Stimulated activated CD8-positive, alpha-beta memory T cell treated with anti-CD3 and anti-CD28 coated beads, Interleukin-4, amount 100 ng/mL, for 1 hour (primary cell): ENCODE data around the gene THEM4.

ENCODE experiments used
- DNase-seq, 2 donors: peaks; one replicate each; pipeline ENCODE4 v3.0.0-alpha.2; 2020; ENCODE audit warnings: low read depth in 2 of 2, low spot score in 1 of 2

THEM4 gene

DNA sequence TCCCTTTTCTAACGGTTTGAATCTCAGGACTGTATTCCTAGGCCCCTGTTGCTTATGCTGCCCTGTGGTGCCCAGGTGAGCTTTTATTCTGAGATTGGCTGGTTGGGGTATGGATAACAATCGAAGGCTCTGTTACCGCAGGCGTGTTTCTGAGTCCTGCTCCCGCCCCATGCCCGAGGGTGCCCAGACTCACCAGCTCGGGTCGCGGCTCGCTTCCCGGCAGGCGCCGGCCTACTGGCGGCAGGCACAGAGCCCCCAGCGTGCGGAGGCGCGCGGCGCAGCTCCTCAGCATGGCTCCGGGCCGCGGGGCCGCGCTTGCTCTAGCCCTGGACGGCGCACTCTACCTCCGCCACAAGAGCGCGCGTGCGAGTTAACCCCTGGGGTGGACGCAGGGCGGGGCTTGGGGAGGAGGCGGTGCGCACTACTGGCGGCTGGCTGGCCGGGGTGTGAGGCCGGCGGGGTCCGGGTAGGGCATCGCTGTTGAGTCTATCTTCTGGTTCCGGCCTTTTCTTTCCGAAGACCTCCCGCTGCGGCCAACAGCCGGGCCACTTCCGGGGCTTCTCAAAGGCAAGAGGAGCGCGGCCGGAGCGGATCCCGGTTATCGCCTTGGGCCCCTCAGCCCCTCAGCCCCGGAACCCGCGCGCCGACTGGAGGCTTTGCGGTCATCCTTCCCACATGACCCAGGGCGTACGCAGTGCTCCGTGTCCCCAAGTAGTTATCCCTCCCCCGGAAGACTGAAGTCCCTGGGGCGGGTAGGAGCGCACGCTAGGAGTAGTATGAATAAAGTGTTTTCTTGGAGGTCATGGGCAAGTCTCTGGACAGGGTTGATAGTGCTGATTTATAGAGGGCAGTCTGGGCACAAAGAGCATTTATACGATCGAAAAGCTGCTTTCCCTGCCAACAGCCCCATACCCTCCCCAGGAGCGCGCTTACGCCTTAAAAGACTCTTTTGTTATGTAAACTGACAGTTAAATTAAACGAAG is at the start of gene THEM4:
TSS of gene THEM4 (minus strand) at position 345 of the 983 bp plus-strand sequence. CDS start at position 292, 53 bp downstream.
- DNase-seq, result peak; percentile 83 to 84

DNA sequence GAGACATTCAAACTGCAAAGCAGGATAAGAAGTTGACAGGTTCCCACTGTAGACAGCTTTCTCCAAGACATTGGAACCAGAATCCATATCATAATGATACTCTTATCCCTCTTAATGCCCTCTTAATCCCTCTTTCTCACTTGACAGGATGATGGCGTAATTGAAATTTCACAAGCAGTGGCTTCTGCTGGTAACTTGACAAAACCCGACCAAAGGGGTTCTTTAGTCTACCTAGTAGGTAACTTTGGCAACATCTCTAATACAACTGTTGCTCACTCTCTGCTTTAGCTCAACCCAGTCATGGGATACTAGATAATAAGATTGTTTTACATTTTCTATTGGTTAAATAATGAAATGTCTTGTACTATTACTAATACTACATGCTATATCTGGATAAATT is 49.6 kb upstream of the THEM4 start:
- no peak for DNase-seq

DNA sequence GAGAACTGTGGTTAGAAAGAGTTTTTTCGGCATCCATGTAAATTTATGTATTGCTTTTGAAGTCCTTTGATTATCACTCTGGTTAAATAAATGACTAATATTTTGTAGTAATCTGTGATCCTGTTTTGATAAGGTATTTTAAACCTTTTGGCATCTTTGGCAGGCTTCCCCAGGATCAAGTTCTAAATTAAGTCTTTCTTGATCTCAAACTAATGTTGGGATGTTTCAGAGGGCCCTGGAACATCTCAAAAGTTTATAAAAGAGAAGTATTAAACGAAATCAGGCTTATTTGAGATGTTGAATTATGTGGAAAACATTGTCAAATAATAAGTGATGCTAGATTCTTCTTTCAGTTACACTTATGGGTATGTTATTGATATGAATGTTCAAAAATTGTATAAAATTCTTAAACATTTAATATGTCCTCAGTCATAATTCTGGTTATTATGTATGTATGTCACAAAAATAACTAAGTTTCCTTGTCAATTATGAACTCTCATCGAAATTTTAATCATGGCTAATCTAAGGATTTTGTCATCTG is 47.7 kb upstream of the THEM4 start:
- no peak for DNase-seq

DNA sequence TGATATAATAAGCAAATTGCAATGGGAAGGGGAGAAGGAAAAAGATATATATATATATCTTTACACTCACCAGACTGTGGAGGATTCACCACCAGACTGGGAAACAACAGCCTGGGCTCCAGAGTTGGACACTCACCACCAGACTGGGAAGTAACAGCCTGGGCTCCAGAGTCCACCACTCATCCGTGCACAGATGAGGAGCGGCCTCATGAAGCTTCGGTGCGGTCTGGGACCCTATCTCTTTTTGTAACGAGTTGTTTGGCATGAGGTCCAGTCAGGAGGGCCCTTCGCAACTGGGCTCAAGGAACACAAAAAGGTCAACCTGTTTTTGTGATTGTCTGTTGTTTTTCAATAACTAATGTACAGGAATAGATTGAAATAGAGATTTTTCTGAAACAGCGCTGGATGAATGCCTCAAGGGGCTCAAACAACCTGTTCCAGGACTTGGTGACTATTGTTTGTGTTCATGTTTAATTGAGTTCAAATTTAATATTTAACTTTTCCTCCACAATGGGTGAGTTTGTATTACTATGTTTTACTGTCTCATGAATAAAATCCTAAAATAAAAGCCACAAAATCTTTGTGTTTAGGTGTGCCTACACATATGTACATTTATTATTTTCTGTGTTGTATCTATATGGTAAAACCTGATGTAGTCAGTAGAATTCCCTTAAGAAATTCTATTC is 44.2 kb upstream of the THEM4 start:
- no peak for DNase-seq

DNA sequence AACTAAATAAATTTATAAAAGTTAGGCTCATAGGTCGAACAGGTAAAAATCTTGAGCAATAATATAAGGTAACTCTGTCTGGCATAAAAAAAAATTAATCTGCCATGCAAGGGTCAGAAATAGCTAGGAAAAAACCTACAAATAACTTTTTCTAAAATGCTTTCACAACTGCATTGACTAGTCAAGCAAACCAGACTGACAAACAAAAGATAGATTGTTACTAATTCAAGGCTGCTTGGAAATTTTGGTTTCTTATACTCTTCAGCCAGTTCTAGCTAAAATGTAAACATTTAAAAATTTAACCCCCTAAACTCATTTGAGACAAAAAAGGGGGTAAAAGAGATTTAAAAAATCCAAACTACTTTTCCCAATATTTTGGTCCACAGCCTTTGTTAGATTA is 43.5 kb upstream of the THEM4 start:
- DNase-seq, result no peak

DNA sequence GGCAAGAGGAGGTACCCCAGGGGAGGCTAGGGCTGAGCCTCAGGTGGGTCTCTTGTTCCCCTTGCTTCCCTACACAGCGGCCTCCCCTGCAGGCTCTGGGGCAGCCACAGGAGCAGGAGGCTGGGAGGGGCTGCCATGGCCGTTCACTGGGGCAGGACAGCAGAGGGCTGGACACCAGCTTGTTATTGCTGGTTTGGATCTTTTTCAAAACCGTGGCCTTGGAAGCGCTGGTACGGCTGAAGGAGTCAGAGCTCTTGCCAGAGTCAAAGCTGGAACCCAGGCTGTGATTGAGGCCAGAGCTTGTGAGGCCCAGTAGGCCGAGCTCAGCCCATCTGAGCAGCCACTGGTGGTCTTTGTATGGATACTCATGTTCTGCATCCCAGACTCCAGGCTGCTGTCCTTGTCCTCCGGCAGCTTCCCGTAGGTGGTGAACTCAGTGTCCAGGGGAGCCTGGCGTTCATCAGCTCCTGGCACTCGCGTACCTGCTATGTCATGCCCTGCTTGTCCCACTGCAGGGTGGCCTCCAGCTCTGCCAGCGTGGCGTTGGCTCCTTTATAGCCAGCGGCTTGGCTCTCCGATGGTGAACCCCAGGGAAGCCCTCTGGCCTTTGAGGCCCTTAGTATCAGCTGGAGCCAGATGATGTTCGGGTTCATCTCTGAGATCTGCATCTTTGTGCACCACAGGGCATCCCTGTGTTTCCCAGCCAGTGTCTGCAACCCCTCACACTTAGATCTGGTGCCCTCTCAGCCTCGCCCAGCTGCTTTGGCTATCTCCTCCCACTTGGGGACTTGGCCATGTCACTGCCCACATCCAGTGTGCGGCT is 40.3 kb upstream of the THEM4 start:
- DNase-seq, result no peak

DNA sequence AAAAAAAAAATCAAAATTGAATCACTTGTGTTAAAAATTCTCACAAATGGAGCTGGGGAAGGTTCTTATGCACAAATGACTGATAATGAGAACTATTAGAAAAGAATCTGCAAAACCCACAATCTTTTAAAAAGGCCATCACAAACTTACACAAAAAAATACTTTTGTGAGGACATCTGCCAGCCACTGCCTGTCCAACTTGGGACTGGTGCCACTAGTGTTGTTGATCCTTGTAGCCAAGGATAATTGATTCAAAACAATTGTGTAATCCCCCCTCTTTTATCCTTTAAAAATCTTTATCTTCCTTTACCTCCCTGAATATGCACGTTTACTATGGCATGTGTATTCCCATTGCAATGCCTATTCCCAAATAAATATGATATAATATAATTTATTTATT is 39.2 kb upstream of the THEM4 start:
- no peak for DNase-seq

DNA sequence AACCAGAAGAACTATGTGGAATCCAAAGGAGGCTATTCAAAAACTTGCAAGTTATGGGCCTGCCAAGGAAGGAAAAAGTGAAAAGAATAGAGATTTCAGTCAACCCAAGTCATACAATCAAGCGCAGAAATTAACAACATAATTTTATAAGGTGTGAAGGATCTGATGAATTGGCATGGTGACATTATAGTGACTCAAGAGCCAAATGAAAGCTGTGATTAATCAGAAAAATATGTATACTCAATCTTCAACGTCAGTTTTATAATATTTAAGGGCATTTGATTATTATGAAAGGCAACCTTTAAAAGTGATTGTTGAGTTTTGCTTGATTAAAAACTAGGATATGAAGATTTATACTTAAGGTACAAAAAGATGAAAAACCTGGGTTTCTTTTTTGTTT is 37.8 kb upstream of the THEM4 start:
- no peak for DNase-seq

DNA sequence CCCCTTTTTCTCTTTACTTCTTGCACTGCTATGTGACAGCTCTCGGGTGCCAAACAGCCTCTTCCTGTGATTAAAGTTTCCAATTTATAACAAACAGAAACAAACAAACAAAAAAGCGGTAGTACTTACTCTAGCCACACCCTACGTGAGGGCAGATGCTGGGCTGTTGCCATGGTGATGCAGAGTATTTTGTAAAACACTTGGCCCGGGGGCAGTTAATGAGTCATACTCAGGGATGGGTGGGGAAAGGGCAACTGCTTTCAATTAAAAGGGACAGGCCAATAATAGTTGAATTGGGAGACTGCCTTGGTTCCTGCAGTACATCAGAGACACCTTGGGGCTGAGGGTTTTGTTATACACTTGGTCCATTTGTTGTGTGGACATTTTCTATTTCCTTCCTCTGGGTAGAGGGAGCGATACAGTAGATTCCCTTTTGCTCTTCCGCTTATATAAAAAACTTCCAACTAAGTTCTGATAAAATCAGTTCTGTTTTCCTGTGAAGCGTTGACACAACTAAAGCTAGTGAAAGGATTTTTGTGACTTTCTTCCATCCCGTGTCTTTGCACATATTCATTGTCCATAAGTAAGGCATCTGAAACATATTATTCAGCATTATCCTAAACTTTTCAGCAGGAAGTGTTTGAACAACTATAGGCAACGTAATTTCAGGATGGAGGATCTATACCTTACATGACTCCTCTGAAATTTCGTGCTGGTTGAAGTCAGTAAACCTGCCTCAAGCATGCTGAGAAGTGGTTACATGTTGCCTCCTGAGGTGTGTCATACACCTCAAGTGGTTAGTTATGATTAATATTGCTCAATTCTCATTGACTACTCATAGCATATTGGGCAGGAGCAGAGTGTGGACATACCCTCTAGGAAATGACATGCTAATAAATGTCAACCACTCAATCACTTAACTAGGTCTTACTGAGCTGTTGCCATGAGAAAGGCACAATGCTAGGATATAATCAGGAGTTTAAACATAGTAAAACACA is 36.7 kb upstream of the THEM4 start:
- peak; percentile 58 to 73 for DNase-seq

DNA sequence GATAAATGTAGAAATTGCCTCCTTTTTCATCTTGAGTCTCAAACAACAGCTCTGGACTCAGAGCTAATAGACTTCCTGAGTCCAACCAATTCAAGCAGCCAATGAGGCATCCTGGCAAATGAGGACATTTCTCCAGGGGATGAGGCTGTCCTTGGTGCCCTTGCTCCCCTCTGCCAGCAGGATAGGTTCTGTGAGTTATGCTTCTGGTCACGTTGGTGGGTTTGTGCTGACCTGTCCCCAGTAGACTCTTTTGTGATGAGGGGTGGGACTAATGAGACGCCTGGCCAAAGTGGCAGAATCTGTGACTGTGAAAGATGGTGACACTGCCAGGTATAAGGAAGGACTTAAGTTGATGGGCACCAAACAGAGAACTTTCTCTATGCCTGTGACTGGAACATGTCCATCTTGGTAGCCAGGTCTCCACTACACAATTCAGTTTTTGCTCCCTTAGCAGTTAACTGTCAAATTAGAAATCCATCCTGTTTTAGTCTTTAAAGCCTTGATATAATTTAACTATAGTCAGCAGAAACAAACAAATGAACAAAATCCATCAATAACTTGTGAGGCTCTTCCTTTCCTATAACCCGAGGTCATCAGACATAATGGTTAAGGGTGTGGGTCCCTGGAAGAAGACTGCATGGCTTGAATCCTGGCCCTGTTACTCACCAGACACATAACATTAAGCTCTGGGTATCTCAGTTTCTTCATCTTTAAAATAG is 35.7 kb upstream of the THEM4 start:
- no peak for DNase-seq

DNA sequence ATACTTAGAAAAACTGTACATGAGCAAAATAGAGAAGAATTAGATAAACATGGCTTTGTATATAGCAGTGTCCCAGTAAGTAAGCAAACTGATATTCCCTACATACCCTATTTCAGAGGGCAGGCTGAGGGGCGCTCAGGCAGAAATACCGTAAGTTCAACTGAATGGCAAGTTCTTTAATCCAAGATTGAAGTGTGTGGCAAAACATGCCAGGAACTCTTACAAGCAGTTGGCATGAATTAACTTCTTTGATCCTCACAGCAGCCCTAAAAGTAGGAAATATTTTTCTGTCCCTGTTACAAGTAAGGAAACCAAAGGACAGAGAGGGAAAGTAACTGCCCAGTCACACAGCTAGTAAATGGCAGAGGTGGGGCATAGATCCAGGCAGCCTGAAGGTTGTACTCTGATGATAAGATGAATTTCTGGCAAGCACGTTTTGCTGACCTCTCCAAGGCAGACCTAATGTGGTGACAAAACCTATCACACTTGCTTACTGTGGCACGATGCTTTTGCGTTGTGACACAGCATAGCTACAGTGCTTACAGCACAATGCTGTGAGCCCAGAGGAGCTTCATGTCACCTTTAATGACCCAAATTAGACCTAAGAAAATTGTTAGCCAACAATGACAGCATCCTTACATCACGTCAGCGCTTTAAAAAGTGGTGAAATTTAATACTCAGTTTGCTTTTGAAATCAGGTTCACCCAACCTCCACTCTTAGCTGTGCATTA is 35.0 kb upstream of the THEM4 start:
- DNase-seq, result no peak

DNA sequence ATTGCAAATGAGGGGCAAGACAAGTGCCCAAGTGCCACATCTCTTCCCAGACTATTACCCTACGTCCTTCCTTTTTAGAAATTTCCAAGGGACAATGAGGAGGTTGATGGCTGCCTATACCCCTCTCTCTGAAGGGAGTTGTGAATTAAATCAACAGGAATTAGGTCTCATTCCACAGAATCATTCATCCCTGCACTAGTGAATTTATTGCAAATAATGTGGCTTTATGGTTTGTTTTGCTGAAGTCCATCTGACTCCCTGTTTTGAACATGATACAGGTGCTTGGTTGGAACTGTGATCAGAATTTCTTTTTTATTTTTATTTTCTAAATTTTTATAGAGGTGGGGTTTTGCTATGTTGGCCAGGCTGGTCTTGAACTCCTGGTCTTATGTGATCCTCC is 34.3 kb upstream of the THEM4 start:
- no peak for DNase-seq

DNA sequence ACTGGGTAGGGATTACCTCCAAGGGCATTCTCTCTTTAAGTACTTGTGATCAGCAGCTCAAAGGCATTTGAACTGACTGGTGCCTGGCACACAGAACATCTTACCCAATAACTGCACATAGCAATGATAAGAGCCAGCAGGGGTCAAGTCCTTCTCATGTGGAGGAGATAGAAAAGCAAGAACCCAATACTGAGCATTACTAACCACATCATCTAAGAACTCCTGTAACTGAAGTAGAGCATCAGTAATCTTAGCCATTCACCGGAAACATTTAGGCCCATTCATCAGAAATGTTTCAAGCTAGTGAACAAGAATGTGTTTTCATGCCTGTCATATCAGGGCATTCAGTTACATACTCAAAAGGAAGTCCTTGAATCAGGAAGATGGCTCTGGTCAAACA is 33.6 kb upstream of the THEM4 start:
- DNase-seq, result no peak

DNA sequence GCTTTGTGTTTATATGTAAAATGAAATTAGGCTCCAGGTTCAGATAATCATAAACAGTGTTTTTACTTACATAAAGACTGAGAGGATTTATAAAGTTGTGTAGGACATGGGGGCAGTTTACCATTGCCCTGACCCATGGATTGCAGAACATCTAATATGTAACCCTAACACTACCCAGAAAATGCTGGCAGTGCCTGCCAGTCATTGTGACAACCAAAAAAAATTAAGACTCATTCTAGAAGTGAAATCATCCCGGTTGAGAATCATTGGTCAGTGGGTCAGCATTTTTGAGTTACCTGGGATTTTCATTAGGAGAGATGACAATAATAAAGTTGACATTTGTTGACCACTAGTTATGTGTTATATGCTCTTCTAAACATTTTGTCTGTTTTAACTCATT is 31.2 kb upstream of the THEM4 start:
- no peak for DNase-seq

DNA sequence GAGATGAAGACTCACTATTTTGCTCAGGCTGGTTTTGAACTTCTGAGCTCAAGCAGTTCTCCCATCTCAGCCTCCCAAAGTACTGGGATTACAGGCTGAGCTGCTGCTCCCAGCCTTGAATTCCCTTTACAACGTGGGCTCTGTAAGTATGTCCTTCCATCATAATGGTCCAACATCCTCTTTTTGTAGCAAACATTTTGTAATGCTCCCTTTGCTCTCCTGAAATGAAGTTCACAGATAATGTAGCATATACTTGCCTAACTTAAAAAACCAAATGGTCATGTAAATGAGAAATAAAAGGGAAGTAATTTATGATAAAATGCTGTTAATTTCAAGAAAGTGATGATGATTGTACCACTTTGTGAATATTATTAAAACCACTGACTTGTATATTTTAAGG is 30.5 kb upstream of the THEM4 start:
- no peak for DNase-seq

DNA sequence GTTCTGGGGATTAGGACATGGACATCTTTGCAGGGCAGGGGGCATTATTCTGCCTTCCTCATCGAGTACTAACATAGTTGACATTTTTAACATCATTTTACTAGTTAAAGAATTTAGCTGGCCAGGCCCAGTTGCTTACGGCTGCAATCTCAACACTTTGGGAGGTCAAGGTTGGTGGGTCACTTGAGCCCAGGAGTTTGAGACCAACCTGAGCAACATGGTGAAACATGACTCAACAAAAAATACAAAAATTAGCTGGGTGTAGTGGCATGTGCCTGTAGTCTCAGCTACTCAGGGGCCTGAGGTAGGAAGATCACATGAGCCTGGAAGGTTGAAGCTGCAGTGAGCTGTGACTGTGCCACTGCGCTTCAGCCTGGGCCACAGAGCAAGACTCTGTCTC is 29.8 kb upstream of the THEM4 start:
- no peak for DNase-seq

DNA sequence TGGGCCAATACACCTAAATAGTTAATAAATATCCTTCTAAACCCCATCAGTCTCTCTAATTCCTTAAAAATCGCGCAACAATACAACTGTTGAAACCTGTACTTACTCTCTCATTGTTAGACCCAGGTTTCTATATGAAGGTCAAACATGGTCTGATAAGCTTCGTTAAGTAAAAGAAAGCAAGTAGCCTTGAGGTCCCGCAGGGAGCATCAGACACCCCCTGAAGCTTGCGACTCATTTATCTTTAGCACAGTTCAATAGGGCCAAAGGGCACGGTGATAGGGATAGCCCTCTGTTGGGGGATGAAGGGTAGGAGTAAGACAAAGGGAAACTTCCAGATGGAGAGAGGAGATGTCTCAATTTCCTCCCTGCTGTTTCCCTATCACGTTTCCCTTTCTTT is 27.3 kb upstream of the THEM4 start:
- no peak for DNase-seq

DNA sequence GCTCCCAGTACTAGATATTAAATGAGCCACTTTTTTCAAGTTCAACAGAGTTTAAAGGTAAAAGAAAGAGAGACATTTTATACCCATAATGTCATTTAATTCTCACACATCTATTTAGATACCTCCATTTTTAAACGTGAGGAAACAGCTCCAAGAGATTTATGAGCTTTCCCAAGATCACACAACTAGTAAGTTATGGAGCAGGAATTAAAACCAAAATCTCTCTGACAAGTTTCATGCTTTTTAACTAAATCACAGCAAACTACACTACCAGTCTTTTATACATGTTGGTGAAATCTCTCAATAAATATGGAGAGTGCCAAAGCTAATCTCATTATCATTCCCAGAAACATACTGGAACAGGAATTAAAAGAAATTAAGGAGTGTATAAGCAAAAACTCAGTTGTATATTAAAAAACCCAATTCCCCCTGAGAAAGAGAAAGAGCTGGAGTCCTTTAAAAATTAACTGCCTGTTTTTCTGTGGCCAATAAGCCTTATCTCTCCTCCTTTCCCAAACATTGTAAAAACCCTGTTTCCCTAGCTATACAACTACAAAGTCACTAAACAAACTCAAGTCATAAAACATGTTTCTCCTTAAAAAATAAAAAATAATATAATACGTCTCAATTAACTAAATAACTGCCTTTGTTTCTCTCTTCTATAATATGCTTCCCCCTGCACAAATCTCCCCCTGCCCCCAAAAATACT is 26.7 kb upstream of the THEM4 start:
- DNase-seq, result no peak
